IPS-20b (cell line): ENCODE measurements around the gene PTTG1IP.
A peak's percentile ranks its signal among the peaks of the same experiment; 100 is the strongest.

Experiments used
- H3K27ac ChIP-seq: one replicate; pipeline ENCODE4 v1.5.1; 2013; ENCODE audit warnings: low read length
- H3K27me3 ChIP-seq: 2 replicates; pipeline ENCODE4 v1.6.1; 2013; ENCODE audit warnings: mild to moderate bottlenecking, low read length, inconsistent platforms; ENCODE audit not compliant: insufficient read depth
- H3K36me3 ChIP-seq: 2 replicates; pipeline ENCODE4 v1.6.1; 2013; ENCODE audit warnings: low read depth, mild to moderate bottlenecking, inconsistent platforms, low read length, moderate library complexity; ENCODE audit not compliant: insufficient read depth
- H3K4me1 ChIP-seq: 2 replicates; pipeline ENCODE4 v1.6.1; 2013; ENCODE audit warnings: mild to moderate bottlenecking, control low read depth, inconsistent platforms, low read length, moderate library complexity; ENCODE audit not compliant: insufficient read depth
- H3K4me3 ChIP-seq: 2 replicates; pipeline ENCODE4 v1.5.1; 2013; ENCODE audit warnings: mild to moderate bottlenecking, low read length, inconsistent platforms
- H3K9ac ChIP-seq: 2 replicates; pipeline ENCODE4 v1.6.1; 2013; ENCODE audit warnings: low read depth, mild to moderate bottlenecking, inconsistent platforms, low read length, moderate library complexity
- H3K9me3 ChIP-seq: 2 replicates; pipeline ENCODE4 v1.6.1; 2013; ENCODE audit warnings: mild to moderate bottlenecking, low read depth, low read length, inconsistent platforms; ENCODE audit not compliant: insufficient read depth

Gene PTTG1IP

GRCh38 chr21:44872649-44873355 is 688 bp downstream of the PTTG1IP start:
- Histone ChIP-seq H3K4me1 (peaks cover 3% of the 10 kb centered on the region; the same call in 1 of the 2 replicates), H3K9ac (peak overlapping the region; percentile 79; the same call in 1 of the 2 replicates), H3K9me3 (no peaks in the 10 kb centered on the region), H3K27me3 (peaks cover 31% of the 10 kb centered on the region), H3K27ac (no peak overlapping the region), H3K4me3 (peak overlapping the region; percentile 78), H3K36me3 (no peaks in the 10 kb centered on the region)

GRCh38 chr21:44872323-44872648 is 1.2 kb downstream of the PTTG1IP start:
- H3K4me1 ChIP-seq, result peaks cover 5% of the 10 kb centered on the region
- peak overlapping the region; percentile 79; the same call in 1 of the 2 replicates for H3K9ac ChIP-seq

GRCh38 chr21:44871576-44872269 is 1.8 kb downstream of the PTTG1IP start:
- peaks cover 11% of the 10 kb centered on the region for H3K4me1 ChIP-seq

More at GRCh38 chr21:44872323-44872648, 1.2 kb downstream of the PTTG1IP start:
- no peaks in the 10 kb centered on the region for H3K9me3 ChIP-seq
- peaks cover 31% of the 10 kb centered on the region for H3K27me3 ChIP-seq
- H3K4me3 ChIP-seq, result peak overlapping the region; percentile 78
- H3K27ac ChIP-seq, result no peak overlapping the region
- H3K36me3 ChIP-seq, result no peaks in the 10 kb centered on the region

DNA sequence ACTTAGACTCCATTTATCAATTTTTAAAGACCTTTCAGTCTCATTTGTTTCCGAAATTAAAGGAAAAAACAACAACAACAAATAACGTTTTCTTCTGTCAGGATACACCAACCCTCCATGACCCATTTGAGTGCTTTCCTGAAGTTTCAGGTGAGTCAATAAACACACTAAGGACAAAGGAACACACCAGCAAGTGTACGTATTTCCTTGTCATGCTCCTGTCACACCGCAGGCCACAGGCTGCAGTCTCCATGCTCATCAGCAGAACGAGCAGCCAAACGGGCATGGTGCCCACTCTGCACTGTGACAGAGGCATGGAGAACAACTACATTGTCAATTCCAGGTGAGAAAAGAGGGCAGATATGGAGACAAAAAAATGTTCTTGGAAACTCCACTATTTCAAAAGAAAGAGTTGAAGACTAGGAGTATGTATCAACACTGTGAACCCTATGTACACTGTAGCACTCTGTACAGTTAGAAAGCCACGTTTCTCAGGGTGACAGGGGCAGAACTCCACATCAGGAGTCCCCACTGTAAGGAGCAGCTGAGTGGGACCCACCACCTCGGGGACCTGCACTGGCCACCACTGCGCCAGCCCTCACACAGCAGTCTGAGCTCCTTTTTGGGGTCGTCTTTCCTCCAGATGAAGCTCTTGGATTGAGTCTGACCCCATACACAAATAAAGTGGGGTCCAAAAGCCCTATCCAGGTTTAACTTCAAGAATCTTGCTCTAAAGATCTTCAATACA is 2.6 kb downstream of the PTTG1IP start:
- Histone ChIP-seq H3K27ac (no peak overlapping the region), H3K9ac (no peak overlapping the region), H3K4me3 (no peak overlapping the region), H3K27me3 (peaks cover 20% of the 10 kb centered on the region), H3K4me1 (peaks cover 15% of the 10 kb centered on the region), H3K36me3 (no peaks in the 10 kb centered on the region), H3K9me3 (no peaks in the 10 kb centered on the region)

More at GRCh38 chr21:44871576-44872269, 1.8 kb downstream of the PTTG1IP start:
- Histone ChIP-seq H3K9me3 (no peaks in the 10 kb centered on the region), H3K36me3 (no peaks in the 10 kb centered on the region), H3K27ac (no peak overlapping the region), H3K4me3 (peak overlapping the region; percentile 78), H3K9ac (peak overlapping the region; percentile 79; the same call in 1 of the 2 replicates), H3K27me3 (peaks cover 28% of the 10 kb centered on the region)

- Histone ChIP-seq H3K9me3 (no peaks in the 10 kb centered on the region), H3K27ac (no peak overlapping the region), H3K27me3 (peaks cover 11% of the 10 kb centered on the region), H3K9ac (no peak overlapping the region), H3K4me1 (peaks cover 15% of the 10 kb centered on the region), H3K36me3 (peaks cover 5% of the 10 kb centered on the region; the same call in 1 of the 2 replicates), H3K4me3 (no peak overlapping the region)
Measured at GRCh38 chr21:44869781-44870747, 3.4 kb downstream of the PTTG1IP start.

- Histone ChIP-seq H3K27ac (no peak overlapping the region), H3K9me3 (no peaks in the 10 kb centered on the region), H3K4me1 (peaks cover 15% of the 10 kb centered on the region), H3K9ac (no peak overlapping the region), H3K4me3 (no peak overlapping the region), H3K27me3 (no peaks in the 10 kb centered on the region), H3K36me3 (peaks cover 19% of the 10 kb centered on the region)
Measured at GRCh38 chr21:44868707-44869106, 4.8 kb downstream of the PTTG1IP start.

DNA sequence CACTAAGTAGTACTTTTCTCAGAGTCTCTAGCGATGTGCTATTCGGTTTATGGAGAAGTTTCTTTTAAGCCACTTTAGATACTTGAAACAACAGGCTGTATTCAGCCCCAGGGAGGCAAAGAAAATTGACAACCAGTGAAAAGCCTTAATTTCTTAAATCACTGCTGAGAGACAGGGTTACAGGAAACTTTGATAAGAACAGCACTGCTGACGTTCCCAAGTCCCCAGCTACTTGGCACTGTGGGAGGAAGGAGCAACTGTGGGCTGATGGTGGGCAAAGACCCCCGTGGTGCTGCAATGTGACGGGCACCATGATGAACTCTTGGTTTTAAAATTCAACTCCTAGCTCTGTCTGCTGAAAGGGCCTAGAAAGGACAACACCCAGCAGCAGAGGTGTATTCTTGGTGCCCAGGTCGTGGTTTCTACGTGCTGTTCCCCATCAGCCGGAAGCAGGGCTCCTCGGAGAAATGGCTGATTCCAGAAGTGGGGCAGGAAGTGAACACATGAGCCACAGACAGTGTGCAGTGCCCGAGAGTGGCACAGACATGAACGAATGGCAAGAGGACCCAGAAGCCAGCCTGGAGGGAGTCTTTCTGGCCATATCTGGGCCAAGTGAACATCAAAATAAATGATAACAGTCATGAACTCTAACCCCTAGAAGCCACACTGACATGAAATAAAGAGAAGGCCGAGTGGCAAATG is 5.3 kb downstream of the PTTG1IP start:
- H3K9me3 ChIP-seq, result no peaks in the 10 kb centered on the region
- no peak overlapping the region for H3K4me3 ChIP-seq
- H3K9ac ChIP-seq, result no peak overlapping the region
- H3K27ac ChIP-seq, result no peak overlapping the region
- peaks cover 24% of the 10 kb centered on the region for H3K36me3 ChIP-seq
- H3K4me1 ChIP-seq, result peaks cover 15% of the 10 kb centered on the region
- H3K27me3 ChIP-seq, result no peaks in the 10 kb centered on the region

- Histone ChIP-seq H3K4me3 (no peak overlapping the region), H3K36me3 (peaks cover 31% of the 10 kb centered on the region), H3K27me3 (no peaks in the 10 kb centered on the region), H3K27ac (peak overlapping the region; percentile 65), H3K9me3 (no peaks in the 10 kb centered on the region), H3K4me1 (peaks cover 15% of the 10 kb centered on the region), H3K9ac (peak overlapping the region; percentile 0; the same call in 1 of the 2 replicates)
Measured at GRCh38 chr21:44867464-44867863, 6.0 kb downstream of the PTTG1IP start.

GRCh38 chr21:44866780-44867179 is 6.7 kb downstream of the PTTG1IP start:
- H3K4me3 ChIP-seq, result no peak overlapping the region
- H3K4me1 ChIP-seq, result peaks cover 15% of the 10 kb centered on the region
- peaks cover 35% of the 10 kb centered on the region for H3K36me3 ChIP-seq

GRCh38 chr21:44865561-44866280 is 7.8 kb downstream of the PTTG1IP start:
- Histone ChIP-seq H3K4me1 (peaks cover 15% of the 10 kb centered on the region), H3K9ac (no peak overlapping the region), H3K36me3 (peaks cover 38% of the 10 kb centered on the region), H3K27me3 (no peaks in the 10 kb centered on the region), H3K27ac (no peak overlapping the region), H3K4me3 (no peak overlapping the region), H3K9me3 (no peaks in the 10 kb centered on the region)

More at GRCh38 chr21:44866780-44867179, 6.7 kb downstream of the PTTG1IP start:
- Histone ChIP-seq H3K9me3 (no peaks in the 10 kb centered on the region), H3K27me3 (no peaks in the 10 kb centered on the region), H3K9ac (peak overlapping the region; percentile 0), H3K27ac (peak overlapping the region; percentile 65)
